GM18511 (cell line): ENCODE measurements around the gene VAPB.

Source experiments
- ATAC-seq: cut with Tn5 transposase; IDR thresholded peaks from one replicate; pipeline ENCODE4 v1.9.1; 2021; ENCODE audit warnings: mild to moderate bottlenecking, moderate library complexity; ENCODE audit not compliant: unreplicated experiment

The VAPB gene

GRCh38 chr20:58433759-58434158, 44.7 kb downstream of the VAPB start:
- no peak for ATAC-seq

- no peak for ATAC-seq
Observed at GRCh38 chr20:58434326-58434725, 45.3 kb downstream of the VAPB start.

- ATAC-seq, result no peak
Observed at GRCh38 chr20:58435237-58435636, 46.2 kb downstream of the VAPB start.

GRCh38 chr20:58436868-58437645, 48.0 kb downstream of the VAPB start:
- peak; percentile 93 for ATAC-seq

- ATAC-seq, result no peak
Observed at GRCh38 chr20:58438970-58439808, 50.2 kb downstream of the VAPB start.

GRCh38 chr20:58440021-58440767, 51.2 kb downstream of the VAPB start:
- ATAC-seq, result no peak

GRCh38 chr20:58441723-58442122, 52.7 kb downstream of the VAPB start:
- no peak for ATAC-seq

GRCh38 chr20:58444746-58445255, 55.8 kb downstream of the VAPB start:
- no peak for ATAC-seq

- ATAC-seq, result no peak
Observed at GRCh38 chr20:58446264-58446959, 57.4 kb downstream of the VAPB start.

GRCh38 chr20:58446960-58447265, 57.9 kb downstream of the VAPB start:
- no peak for ATAC-seq

- ATAC-seq, result peak; percentile 55
Observed at GRCh38 chr20:58447511-58448391, 58.7 kb downstream of the VAPB start.

- no peak for ATAC-seq
Observed at GRCh38 chr20:58448958-58449357, 59.9 kb downstream of the VAPB start.

GRCh38 chr20:58449681-58450221, 60.7 kb downstream of the VAPB start:
- no peak for ATAC-seq

GRCh38 chr20:58450254-58450653, 61.2 kb downstream of the VAPB start:
- peak; percentile 74 for ATAC-seq

GRCh38 chr20:58452667-58453255, 63.7 kb downstream of the VAPB start:
- no peak for ATAC-seq

- no peak for ATAC-seq
Observed at GRCh38 chr20:58453391-58453790, 64.4 kb downstream of the VAPB start.

- ATAC-seq, result no peak
Observed at GRCh38 chr20:58454460-58454859, 65.4 kb downstream of the VAPB start.

- ATAC-seq, result no peak
Observed at GRCh38 chr20:58457083-58457695, 68.2 kb downstream of the VAPB start.
